Ovary (tissue), 9 donors: ENCODE results near the gene S1PR1. TPM values are rescaled to one million over a fixed set of nuclear protein-coding genes. Genes with fewer than 3 reads are reported as not detected.

Experiments used
- DNase-seq, 5 donors: peaks; one replicate each; pipeline ENCODE4 v3.0.0-alpha.2; 2019 to 2020
- H3K27ac ChIP-seq, 2 donors: fragments of 200-600 bp; one replicate each; pipeline versions ENCODE4 v1.5.1 to v1.8.0; 2019 to 2022
- H3K27me3 ChIP-seq: fragments of 200-600 bp; one replicate; pipeline ENCODE4 v1.8.0; 2022
- H3K36me3 ChIP-seq: fragments of 200-600 bp; sonication (generic); one replicate; pipeline ENCODE4 v1.5.1; 2019
- H3K4me1 ChIP-seq: one replicate; pipeline ENCODE4 v1.8.1; 2013; ENCODE audit warnings: mild to moderate bottlenecking, moderate library complexity; ENCODE audit not compliant: insufficient read depth
- H3K4me3 ChIP-seq: fragments of 200-600 bp; sonication (generic); one replicate; pipeline ENCODE4 v1.5.1; 2017
- H3K9me3 ChIP-seq, 2 donors: fragments of 200-600 bp in 1 of 2; sonication (generic) in 1 of 2; one replicate each; pipeline versions ENCODE4 v1.5.1 to v1.8.1; 2013 to 2019; ENCODE audit warnings: mild to moderate bottlenecking in 1 of 2, moderate library complexity in 1 of 2
- EP300 ChIP-seq: sonication (generic); formaldehyde crosslinking; IDR thresholded peaks from one replicate; pipeline ENCODE4 v1.6.1; 2017; ENCODE audit warnings: antibody characterized with exemption
- POLR2A ChIP-seq: fragments of 450-650 bp; IDR thresholded peaks from one replicate; pipeline ENCODE4 v1.6.1; 2017; ENCODE audit warnings: antibody characterized with exemption, mild to moderate bottlenecking, moderate library complexity
- WGBS, 3 donors: extraction: QIAGEN DNeasy Blood & Tissue Kit in 1 of 3; methylation state at CpG; one replicate each; pipeline versions ENCODE4 v1.1.5 to v1.1.7; 2013 to 2017; 5-methylcytosine and 5-hydroxymethylcytosine counted together
- intact Hi-C, 4 donors: fragments of 100-400 bp; cut with DNase I; formaldehyde crosslinking; loops; one replicate each; pipeline versions ENCODE4 v1.11.0 to v1.15.1; 2022 to 2023
- polyA plus RNA-seq, 2 donors: library from polyadenylated mRNA; stranded (reverse); fragments of 200-250 nt in 1 of 2; fragments of 350-450 nt in 1 of 2; fragmentation: Illumina TruSeq in 1 of 2; extraction: RNeasy Lipid Tissue Mini Kit (QIAGEN cat#74804) in 1 of 2; gene quantifications; one replicate each; pipeline ENCODE4 v1.2.3, GENCODE V29; 2013 to 2014
- total RNA-seq, 7 donors: library from RNA; depleted of rRNA in 2 of 7; stranded (reverse); fragments of >200 nt in 2 of 7; fragmentation: NEBNext Ultra II Directional in 3 of 7; extraction: Animal tissue kit (Norgen Biotek cat#: 25700) in 3 of 7; gene quantifications; one replicate each; pipeline versions ENCODE4 v1.1.0 to v1.2.4, GENCODE V29; 2016 to 2023
- TF ChIP-seq, protein P1 (sequence below), 3 donors: fragments of 450-650 bp in 2 of 3; fragments of 200-600 bp in 1 of 3; IDR thresholded peaks; one replicate each; pipeline versions ENCODE4 v1.5.1 to v1.8.0; 2016 to 2022; ENCODE audit warnings: antibody characterized with exemption in 3 of 3, mild to moderate bottlenecking in 1 of 3
- donor health status: DM: no; HTN: no; CAD: no; lungs with moderate emphysema.
- donor health status: DM: no; HTN: no; CAD: no.
- donor health status: Bipolar disorder and iron deficiency.
- donor health status: DM: yes; HTN: yes; CAD: no.
- donor health status: DM: no; HTN: no; CAD: no.
- donor health status: DM: yes; HTN: yes; CAD: no.

Gene S1PR1
- total and polyA plus RNA-seq, 9 donors = 8.0 to 27.8 (median 10.9) TPM

DNA sequence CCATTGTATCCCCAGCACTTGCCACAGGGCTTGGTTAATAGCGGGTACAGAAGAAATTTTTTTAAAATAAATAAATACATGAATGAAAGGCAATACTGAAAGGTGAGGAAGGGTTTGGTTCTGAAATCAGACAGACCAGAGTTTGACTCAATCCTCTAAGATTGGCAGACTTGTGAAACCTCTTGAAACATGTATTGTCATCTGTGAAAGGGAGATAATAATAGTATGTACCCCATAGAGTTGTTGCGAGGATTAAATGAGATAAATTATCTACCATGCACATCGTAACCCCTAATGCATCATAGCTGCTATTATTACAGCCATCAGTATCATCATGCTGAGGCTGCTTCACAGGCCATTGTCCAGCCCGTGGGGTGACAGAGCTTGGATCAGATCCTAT, 41.4 kb downstream of the S1PR1 start:
- 85 to 89% (median 88%) methylated on average over 4 of the region's 4 CpGs for WGBS, 3 donors
- intact Hi-C loops = no loop called here
- H3K9me3 ChIP-seq = no peaks in the 10 kb centered on the region
- no peaks in the 10 kb centered on the region for H3K4me1 ChIP-seq
- H3K4me3 ChIP-seq = no peak overlapping the region
- DNase-seq = no peak
- TF ChIP-seq EP300 (no peak), POLR2A (no peak)
- TF ChIP-seq, protein P1, sequence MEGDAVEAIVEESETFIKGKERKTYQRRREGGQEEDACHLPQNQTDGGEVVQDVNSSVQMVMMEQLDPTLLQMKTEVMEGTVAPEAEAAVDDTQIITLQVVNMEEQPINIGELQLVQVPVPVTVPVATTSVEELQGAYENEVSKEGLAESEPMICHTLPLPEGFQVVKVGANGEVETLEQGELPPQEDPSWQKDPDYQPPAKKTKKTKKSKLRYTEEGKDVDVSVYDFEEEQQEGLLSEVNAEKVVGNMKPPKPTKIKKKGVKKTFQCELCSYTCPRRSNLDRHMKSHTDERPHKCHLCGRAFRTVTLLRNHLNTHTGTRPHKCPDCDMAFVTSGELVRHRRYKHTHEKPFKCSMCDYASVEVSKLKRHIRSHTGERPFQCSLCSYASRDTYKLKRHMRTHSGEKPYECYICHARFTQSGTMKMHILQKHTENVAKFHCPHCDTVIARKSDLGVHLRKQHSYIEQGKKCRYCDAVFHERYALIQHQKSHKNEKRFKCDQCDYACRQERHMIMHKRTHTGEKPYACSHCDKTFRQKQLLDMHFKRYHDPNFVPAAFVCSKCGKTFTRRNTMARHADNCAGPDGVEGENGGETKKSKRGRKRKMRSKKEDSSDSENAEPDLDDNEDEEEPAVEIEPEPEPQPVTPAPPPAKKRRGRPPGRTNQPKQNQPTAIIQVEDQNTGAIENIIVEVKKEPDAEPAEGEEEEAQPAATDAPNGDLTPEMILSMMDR (IDR thresholded peaks at IDR 0.05) = no peak
- no peaks in the 10 kb centered on the region for H3K27me3 ChIP-seq
- H3K36me3 ChIP-seq = no peaks in the 10 kb centered on the region
- no peak overlapping the region for H3K27ac ChIP-seq

DNA sequence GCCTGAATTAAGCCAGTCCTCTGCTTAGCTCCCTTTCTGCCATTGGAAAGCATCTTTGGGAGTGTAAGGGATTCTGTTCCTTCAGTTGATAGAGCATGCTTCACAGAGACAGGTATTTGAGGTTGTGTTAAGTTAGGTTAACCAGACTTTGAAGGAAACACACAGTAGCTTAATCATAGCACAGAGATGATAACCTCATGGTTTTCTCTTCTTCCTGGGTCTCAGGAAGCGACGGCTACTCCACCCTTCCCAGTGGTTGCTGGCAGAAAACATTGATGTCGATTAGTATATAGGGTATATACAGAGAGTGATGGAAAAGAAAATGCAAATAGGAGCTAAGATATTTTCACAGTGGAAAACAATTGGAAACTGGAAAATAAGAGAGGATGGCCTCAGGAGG, 42.0 kb downstream of the S1PR1 start:
- Histone ChIP-seq H3K27ac (no peak overlapping the region), H3K27me3 (no peaks in the 10 kb centered on the region), H3K4me3 (no peak overlapping the region), H3K4me1 (no peaks in the 10 kb centered on the region), H3K36me3 (no peaks in the 10 kb centered on the region), H3K9me3 (no peaks in the 10 kb centered on the region)
- 71 to 89% (median 79%) methylated on average over 3 of the region's 3 CpGs for WGBS, 3 donors
- DNase-seq = no peak
- no peak for TF ChIP-seq EP300
- intact Hi-C loops = no loop called here

DNA sequence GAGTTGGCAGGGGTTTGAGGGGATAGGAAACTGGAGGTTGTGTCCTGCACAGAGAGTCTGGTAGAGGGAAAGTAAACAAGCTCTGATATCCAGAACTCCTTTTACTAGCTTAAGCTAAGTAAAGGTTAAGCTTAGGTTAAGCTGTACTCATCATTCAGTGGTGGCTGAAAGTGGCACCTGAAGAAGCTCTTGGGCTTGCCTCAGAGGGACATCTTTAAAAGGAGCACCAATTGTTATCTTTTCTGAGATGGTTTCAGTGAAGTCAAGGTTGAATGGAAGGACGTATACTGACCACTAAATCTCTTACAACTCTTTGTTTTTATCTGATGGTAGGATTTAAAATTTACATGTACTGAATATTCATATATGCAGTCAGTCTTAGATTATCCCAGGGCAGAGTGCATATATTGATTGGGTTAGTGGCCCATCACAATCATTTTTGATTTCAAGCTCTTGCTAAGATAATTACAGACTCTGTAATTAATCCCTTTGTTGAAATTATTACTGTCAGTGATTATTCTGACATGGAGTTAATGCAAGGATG, 43.3 kb downstream of the S1PR1 start:
- 77 to 78% (median 78%) methylated on average over 1 of the region's 1 CpG for WGBS, 3 donors
- Histone ChIP-seq H3K4me1 (no peaks in the 10 kb centered on the region), H3K36me3 (no peaks in the 10 kb centered on the region), H3K4me3 (no peak overlapping the region), H3K27ac (no peak overlapping the region), H3K9me3 (no peaks in the 10 kb centered on the region), H3K27me3 (no peaks in the 10 kb centered on the region)
- DNase-seq = no peak
- intact Hi-C loops = loop anchor here in 1 of 4 donors (10.0 kb wide), 1 partner anchor 355 kb away; no protein-coding TSS in a partner anchor
- TF ChIP-seq EP300 = no peak
- no peak for TF ChIP-seq POLR2A
- TF ChIP-seq, protein P1 (IDR thresholded peaks at IDR 0.05) = no peak

DNA sequence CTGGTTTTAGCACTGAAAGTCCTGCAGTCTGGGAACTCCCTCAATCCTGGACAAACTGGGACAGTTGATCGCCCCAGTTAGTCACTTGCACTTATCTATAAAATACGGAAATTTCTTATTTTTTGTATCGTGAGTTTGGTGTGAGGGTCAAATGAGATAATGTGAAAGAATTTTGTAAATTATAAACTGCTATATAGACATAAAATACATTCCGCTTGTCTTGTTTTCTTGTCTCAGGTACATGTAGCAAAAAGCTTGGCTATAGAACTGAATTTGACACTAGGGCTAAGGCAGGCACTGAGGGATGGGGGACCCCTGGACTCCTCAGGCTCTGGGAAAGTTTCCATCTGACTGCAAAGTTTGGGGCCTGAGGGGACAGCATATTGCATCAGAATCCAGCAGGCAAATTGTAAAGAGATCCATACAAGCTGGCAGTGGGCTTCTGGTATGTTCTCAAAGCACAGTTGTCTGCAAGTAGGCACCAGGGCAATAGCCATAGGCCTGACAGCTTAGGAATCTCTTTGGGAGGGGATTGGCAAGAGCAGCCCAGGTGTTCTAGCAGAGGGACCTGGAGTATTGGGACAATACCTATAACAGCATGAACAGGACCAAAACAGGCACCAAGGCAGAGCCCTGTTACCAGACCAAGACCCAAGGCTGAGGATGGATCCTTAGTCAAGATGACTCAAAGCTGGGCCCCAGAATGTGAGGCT, 44.3 kb downstream of the S1PR1 start:
- Histone ChIP-seq H3K36me3 (no peaks in the 10 kb centered on the region), H3K27ac (no peak overlapping the region), H3K27me3 (no peaks in the 10 kb centered on the region), H3K9me3 (no peaks in the 10 kb centered on the region), H3K4me3 (no peak overlapping the region), H3K4me1 (no peaks in the 10 kb centered on the region)
- no peak for DNase-seq
- WGBS, 3 donors = 87 to 91% (median 90%) methylated on average over 4 of the region's 4 CpGs
- TF ChIP-seq, protein P1 (IDR thresholded peaks at IDR 0.05) = no peak
- no peak for TF ChIP-seq POLR2A
- TF ChIP-seq EP300 = no peak
- intact Hi-C loops = loop anchor here in 1 of 4 donors (10.0 kb wide), 1 partner anchor 356 kb away; no protein-coding TSS in a partner anchor

DNA sequence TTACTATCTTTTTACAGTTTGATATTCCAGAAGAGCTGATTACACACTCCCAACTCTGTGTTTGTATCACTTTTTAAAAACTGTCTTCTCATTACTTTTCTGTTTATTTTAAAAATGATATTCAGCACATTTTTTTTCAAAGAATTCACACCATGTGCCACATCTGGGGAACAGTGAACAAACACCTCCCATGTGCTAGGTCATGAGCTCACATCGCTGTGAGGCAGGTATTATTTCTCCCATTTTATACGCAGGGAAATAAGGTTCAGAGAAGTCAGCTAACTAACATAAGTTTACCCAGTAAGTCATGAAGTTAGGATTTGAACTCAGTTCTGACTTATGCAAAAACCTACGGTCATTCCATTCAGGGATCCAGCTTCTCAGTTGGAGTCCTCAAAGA, 44.9 kb downstream of the S1PR1 start:
- intact Hi-C loops = loop anchor here in 1 of 4 donors (10.0 kb wide), 1 partner anchor 357 kb away; no protein-coding TSS in a partner anchor

More for the DNA sequence above, 44.9 kb downstream of the S1PR1 start:
- Histone ChIP-seq H3K4me1 (no peaks in the 10 kb centered on the region), H3K27ac (no peak overlapping the region), H3K36me3 (no peaks in the 10 kb centered on the region), H3K4me3 (no peak overlapping the region), H3K9me3 (no peaks in the 10 kb centered on the region), H3K27me3 (no peaks in the 10 kb centered on the region)
- no peak for TF ChIP-seq POLR2A
- TF ChIP-seq, protein P1 (IDR thresholded peaks at IDR 0.05) = no peak
- TF ChIP-seq EP300 = no peak
- 78 to 93% (median 83%) methylated on average over 3 of the region's 3 CpGs for WGBS, 3 donors
- no peak for DNase-seq
